ENCODE measurements around the gene IL13RA2.

The IL13RA2 gene

GRCh38 chrX:114985967-114986592, 31.3 kb downstream of the IL13RA2 start:
- peak; percentile 46 for DNase-seq

DNA sequence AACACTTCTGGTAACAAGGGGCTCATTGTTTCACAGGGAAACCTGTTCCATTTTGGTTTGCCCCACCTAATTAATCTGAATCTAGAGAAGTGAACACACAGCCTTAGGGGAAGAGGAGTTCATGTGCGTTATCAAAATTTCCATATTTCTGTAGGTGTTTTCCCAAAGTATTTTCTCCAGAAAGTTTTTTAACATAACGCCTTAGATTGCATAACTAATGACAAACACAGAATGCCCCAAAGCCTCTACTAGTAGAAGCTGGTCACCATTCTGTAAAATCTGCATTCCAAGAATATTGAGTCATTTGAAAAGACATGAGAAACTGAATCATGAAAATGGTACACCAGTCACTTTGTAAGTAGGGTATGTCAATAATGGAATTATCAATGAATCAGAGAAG, 41.1 kb downstream of the IL13RA2 start:
- DNase-seq = peak; percentile 70

DNA sequence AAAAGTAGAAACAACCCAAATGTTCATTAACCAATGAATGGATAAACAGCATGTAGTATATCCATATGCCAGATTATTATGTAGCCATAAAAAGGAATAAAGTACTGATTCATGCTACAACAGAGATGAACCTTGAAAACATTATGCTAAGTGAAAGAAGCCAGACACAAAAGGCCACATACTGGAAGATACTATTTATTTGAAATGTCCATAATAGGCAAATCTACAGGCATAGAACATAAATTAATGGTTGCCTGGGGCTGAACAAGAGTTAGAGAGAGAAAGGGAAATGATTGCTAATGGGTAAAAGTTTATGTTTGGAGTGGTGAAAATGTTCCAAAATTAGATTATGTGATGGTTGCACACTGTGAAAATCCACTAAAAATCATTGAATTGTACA, 44.4 kb downstream of the IL13RA2 start:
- no peak for DNase-seq

- DNase-seq = no peak
Measured at GRCh38 chrX:114970806-114971205, 46.6 kb downstream of the IL13RA2 start.

DNA sequence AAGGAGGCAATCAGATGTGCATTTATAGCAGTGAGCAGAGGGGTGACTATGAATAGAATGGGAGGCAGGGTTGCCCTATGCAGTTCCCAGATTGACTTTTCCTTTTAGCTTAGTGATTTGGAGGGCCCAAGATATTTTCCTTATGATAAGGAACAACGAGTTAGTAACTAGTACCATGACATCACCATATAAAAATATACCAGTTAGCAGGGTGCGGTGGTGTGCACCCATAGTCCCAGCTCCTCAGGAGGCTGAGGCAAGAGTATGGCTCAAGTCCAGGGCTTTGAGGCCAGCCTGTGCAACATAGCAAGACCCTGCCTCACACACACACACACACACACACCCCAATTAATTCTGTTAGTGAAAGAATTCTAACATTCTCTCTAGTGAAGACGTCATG, 53.0 kb downstream of the IL13RA2 start:
- DNase-seq = no peak

- DNase-seq = no peak
Measured at GRCh38 chrX:114962209-114962608, 55.2 kb downstream of the IL13RA2 start.

GRCh38 chrX:114959729-114960128, 57.7 kb downstream of the IL13RA2 start:
- DNase-seq = peak; percentile 3
